LNCaP clone FGC (cell line): Measurements from ENCODE around the gene SLC13A3.

Source experiments
- DNase-seq: peaks from one replicate; pipeline ENCODE4 v3.0.0-alpha.2; 2011; ENCODE audit warnings: low read depth
- H3K4me3 ChIP-seq: 2 replicates; pipeline ENCODE4 v1.5.1; 2011; ENCODE audit warnings: mild to moderate bottlenecking, low read depth, low read length, control low read depth
- TF ChIP-seq, protein P1 (sequence below): IDR thresholded peaks from 2 replicates; pipeline ENCODE4 v1.5.1; 2012; ENCODE audit warnings: mild to moderate bottlenecking; ENCODE audit not compliant: control insufficient read depth, insufficient read depth; ENCODE audit errors: extremely low read depth

Gene SLC13A3

DNA sequence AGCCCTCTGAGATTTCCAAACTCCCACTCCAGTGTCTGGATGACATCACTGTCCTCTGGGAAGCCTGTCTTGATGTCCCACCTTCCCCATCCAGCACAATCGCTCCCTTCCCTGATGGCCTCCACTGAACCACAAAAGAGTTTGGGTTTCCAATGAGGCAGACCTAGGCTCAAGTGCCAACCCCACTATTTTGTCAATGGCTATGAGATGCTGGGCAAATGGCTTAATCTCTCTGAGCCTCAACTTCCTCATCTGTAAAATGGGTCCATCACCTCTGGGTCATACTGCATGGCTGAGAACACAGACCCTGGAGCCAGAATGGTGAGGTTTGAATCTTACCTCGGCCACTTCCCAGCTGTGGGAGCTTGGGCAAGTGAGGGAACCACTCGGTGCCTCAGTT is 11.7 kb downstream of the SLC13A3 start:
- TF ChIP-seq, protein P1, sequence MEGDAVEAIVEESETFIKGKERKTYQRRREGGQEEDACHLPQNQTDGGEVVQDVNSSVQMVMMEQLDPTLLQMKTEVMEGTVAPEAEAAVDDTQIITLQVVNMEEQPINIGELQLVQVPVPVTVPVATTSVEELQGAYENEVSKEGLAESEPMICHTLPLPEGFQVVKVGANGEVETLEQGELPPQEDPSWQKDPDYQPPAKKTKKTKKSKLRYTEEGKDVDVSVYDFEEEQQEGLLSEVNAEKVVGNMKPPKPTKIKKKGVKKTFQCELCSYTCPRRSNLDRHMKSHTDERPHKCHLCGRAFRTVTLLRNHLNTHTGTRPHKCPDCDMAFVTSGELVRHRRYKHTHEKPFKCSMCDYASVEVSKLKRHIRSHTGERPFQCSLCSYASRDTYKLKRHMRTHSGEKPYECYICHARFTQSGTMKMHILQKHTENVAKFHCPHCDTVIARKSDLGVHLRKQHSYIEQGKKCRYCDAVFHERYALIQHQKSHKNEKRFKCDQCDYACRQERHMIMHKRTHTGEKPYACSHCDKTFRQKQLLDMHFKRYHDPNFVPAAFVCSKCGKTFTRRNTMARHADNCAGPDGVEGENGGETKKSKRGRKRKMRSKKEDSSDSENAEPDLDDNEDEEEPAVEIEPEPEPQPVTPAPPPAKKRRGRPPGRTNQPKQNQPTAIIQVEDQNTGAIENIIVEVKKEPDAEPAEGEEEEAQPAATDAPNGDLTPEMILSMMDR = no peak
- H3K4me3 ChIP-seq = no peak overlapping the region
- no peak for DNase-seq

- TF ChIP-seq, protein P1 = no peak
- no peak overlapping the region for H3K4me3 ChIP-seq
- no peak for DNase-seq
These were observed 12.4 kb downstream of the SLC13A3 start for GRCh38 chr20:46638898-46639274.

GRCh38 chr20:46638134-46638897 is 12.9 kb downstream of the SLC13A3 start:
- no peak for DNase-seq
- no peak overlapping the region for H3K4me3 ChIP-seq
- TF ChIP-seq, protein P1 = no peak

DNA sequence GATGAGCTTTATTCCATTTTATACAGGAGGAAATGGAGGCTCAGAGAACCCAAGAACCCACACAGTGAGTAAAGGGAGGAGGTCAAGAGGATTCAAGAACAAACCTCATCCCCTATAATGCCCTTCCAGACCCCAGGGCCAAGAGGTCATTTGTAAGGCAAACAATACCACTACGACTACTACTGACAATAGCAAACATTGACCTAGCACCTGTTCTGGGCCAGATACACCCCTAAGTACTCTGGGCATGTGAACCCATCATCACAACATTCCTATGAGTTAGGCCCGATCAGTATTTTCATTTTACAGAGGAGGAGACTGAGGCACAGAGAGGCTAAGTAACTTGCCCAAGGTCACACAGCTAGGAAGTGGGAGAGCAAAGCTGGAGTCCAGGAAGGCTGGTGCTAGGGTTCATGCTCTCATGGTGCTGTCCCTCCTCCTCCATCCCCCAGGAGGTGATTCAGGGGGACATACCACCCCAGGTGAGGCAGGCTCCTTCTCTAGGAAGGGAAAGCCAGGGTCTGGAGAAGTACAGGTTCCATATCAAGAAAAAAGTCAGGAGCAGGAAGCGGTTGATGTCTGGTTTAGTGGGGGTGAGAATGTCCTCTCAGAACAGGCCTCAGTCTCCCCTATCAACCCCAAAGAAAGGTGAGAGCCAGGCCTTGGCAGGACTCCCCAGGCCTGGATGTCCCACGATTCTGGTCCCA is 13.7 kb downstream of the SLC13A3 start:
- TF ChIP-seq, protein P1 = no peak
- H3K4me3 ChIP-seq = no peak overlapping the region
- DNase-seq = no peak

DNA sequence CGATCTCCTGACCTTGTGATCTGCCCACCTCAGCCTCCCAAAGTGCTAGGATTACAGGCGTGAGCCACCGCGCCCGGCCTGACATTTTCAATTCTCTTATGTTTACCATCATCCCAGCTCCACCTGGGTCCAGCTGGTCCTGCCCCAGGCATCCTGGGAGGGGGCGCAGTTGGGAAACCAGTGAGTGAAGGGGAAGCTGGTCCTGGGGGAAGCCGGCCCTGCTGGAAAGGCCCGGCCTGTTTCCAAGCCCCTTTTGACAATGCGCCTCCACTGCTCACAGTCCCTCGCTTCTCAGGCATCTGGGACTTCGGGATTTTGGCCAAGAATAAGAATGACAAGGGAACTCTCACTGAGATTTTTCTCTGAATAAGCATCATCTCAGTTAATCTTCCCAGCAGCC is 14.2 kb downstream of the SLC13A3 start:
- TF ChIP-seq, protein P1 = no peak
- DNase-seq = no peak
- no peak overlapping the region for H3K4me3 ChIP-seq

DNA sequence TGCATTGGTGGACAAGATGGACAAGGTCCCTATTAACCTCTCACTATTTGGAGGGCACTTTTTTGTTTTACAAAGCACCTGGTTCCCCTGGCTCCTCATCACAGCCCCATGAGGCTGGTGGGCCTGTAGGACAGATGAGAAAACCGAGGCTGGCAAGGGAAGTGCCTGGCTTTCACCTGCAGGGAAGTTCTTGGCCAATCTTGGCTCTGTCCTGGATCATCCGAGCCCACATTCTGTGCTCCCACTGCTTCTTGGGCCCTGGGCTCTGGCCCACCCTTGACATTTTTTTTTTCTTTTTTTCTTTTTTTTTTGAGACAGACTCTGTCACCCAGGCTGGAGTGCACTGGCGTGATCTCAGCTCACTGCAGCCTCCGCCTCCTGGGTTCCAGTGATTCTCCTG is 14.7 kb downstream of the SLC13A3 start:
- DNase-seq = no peak
- H3K4me3 ChIP-seq = no peak overlapping the region
- TF ChIP-seq, protein P1 = no peak
